Gastroesophageal sphincter (tissue), 4 donors: ENCODE results near the gene PLPP2. TPM values are rescaled to one million over a fixed set of nuclear protein-coding genes. Genes with fewer than 3 reads are reported as not detected.

Experiments
- ATAC-seq: fragments of 150-250 bp; one replicate; pipeline ENCODE4 v1.9.1; 2016; ENCODE audit warnings: mild to moderate bottlenecking, moderate library complexity
- H3K27ac ChIP-seq, 4 donors: fragments of 200-600 bp; sonication (generic) in 3 of 4; 1 replicate in 3 of 4; 2 replicates in 1 of 4; pipeline ENCODE4 v1.5.1; 2016 to 2019
- H3K27me3 ChIP-seq: fragments of 200-600 bp; sonication (generic); one replicate; pipeline ENCODE4 v1.5.1; 2019
- H3K36me3 ChIP-seq, 2 donors: fragments of 200-600 bp; sonication (generic); one replicate each; pipeline ENCODE4 v1.5.1; 2019; ENCODE audit warnings: control low read depth in 1 of 2
- H3K4me1 ChIP-seq, 3 donors: fragments of 200-600 bp; sonication (generic); 1 replicate in 2 of 3; 2 replicates in 1 of 3; pipeline ENCODE4 v1.5.1; 2016 to 2019; ENCODE audit warnings: control low read depth in 2 of 3
- H3K4me3 ChIP-seq, 2 donors: fragments of 200-600 bp; sonication (generic); one replicate each; pipeline ENCODE4 v1.5.1; 2019; ENCODE audit warnings: mild to moderate bottlenecking in 1 of 2, moderate library complexity in 1 of 2
- H3K9me3 ChIP-seq, 3 donors: fragments of 200-600 bp; sonication (generic); one replicate each; pipeline ENCODE4 v1.5.1; 2017 to 2019; ENCODE audit warnings: control low read depth in 2 of 3
- CTCF ChIP-seq, 4 experiments: fragments of 200-600 bp in 2 of 4; fragments of 450-650 bp in 2 of 4; sonication (generic) in 1 of 4; IDR thresholded peaks; one replicate each; pipeline ENCODE4 v1.5.1; 2017 to 2019; ENCODE audit warnings: antibody characterized with exemption in 4 of 4, mild to moderate bottlenecking in 2 of 4, moderate library complexity in 2 of 4
- EP300 ChIP-seq: sonication (generic); formaldehyde crosslinking; IDR thresholded peaks from one replicate; pipeline ENCODE4 v1.6.1; 2017; ENCODE audit warnings: antibody characterized with exemption, mild to moderate bottlenecking
- POLR2A ChIP-seq, 2 donors: fragments of 450-650 bp; IDR thresholded peaks; one replicate each; pipeline ENCODE4 v1.6.1; 2017; ENCODE audit warnings: antibody characterized with exemption in 2 of 2, mild to moderate bottlenecking in 2 of 2, moderate library complexity in 1 of 2
- POLR2AphosphoS5 ChIP-seq: sonication (generic); formaldehyde crosslinking; IDR thresholded peaks from one replicate; pipeline ENCODE4 v1.6.1; 2017; ENCODE audit warnings: antibody characterized with exemption
- WGBS, 2 donors: methylation state at CpG; one replicate each; pipeline ENCODE4 v1.1.5; 2018; ENCODE audit warnings: low coverage in 1 of 2; 5-methylcytosine and 5-hydroxymethylcytosine counted together
- total RNA-seq, 4 donors: library from RNA; depleted of rRNA; stranded (reverse); fragments of >200 nt; gene quantifications; one replicate each; pipeline ENCODE4 v1.1.0, GENCODE V29; 2016

Gene PLPP2
- total RNA-seq, 4 donors from 2014 or later: 2.3 to 26.4 (median 3.7) TPM

- Histone ChIP-seq H3K4me3 (no peak overlapping the region), H3K4me1 (no peaks in the 10 kb centered on the region), H3K27ac (no peak overlapping the region), H3K9me3 (no peaks in the 10 kb centered on the region), H3K36me3 (peaks cover 0 to 10% of the 10 kb centered on the region in 2 donors), H3K27me3 (peaks cover 55% of the 10 kb centered on the region)
- WGBS, 2 donors: no CpG with 5 or more reads among the region's 12 CpGs
- no peak for ATAC-seq
- TF ChIP-seq POLR2A (IDR thresholded peaks at IDR 0.05): no peak
- no peak for TF ChIP-seq CTCF (IDR thresholded peaks at IDR 0.05)
- TF ChIP-seq EP300: no peak
- TF ChIP-seq POLR2AphosphoS5: no peak
These were observed 10.6 kb downstream of the PLPP2 start for GRCh38 chr19:280541-281009.

DNA sequence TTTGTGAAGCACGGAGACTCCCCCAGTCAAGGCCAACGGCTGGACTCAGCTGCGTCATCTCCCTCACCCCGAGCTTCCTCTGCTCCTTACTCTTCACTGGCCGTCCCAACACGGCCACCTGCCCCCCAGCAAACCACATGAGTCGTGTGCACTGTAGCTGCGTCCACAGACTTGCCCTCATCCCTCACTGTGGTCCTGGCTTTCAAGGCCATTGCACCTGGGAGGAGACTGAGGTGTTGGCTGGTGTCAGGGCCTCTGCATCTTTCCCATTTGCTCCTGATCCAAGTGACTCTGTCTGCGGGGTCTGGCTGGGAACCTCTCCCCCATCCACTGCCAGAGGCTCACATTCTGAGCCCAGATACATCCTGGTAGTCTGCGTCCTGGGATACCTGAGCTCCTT lies 11.5 kb downstream of the PLPP2 start:
- Histone ChIP-seq H3K36me3 (peaks cover 0 to 10% of the 10 kb centered on the region in 2 donors), H3K27me3 (peaks cover 63% of the 10 kb centered on the region), H3K4me3 (no peak overlapping the region), H3K4me1 (no peaks in the 10 kb centered on the region), H3K9me3 (no peaks in the 10 kb centered on the region), H3K27ac (no peak overlapping the region)
- no peak for TF ChIP-seq POLR2A (IDR thresholded peaks at IDR 0.05)
- no peak for TF ChIP-seq CTCF (IDR thresholded peaks at IDR 0.05)
- TF ChIP-seq POLR2AphosphoS5: no peak
- no peak for TF ChIP-seq EP300
- 20 to 65% methylated on average over 1 to 6 of the region's 10 CpGs for WGBS, 2 donors
- no peak for ATAC-seq

DNA sequence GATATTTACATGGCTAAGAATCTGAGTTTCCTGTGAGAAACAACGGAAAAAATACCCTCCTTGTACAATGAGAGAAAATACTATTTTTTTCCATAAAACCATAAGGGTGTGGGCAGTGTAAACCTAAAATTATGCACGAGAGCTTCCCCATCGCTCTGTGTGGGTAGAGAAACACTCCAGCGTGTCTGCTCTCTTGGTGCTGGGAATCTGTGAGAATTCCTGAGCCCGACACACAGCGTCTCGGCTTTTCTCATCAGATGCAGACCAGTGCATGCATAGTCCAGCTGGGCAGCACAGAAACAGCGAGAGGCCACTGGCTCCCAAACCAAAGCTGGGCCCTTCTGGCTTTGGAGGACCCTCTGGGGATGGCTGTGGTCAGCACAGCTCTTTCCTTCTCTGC lies 12.0 kb downstream of the PLPP2 start:
- Histone ChIP-seq H3K27ac (no peak overlapping the region), H3K9me3 (no peaks in the 10 kb centered on the region), H3K36me3 (peaks cover 0 to 10% of the 10 kb centered on the region in 2 donors), H3K4me3 (no peak overlapping the region), H3K27me3 (peaks cover 63% of the 10 kb centered on the region), H3K4me1 (no peaks in the 10 kb centered on the region)
- 74 to 89% methylated on average over 3 to 8 of the region's 8 CpGs for WGBS, 2 donors
- no peak for ATAC-seq
- TF ChIP-seq CTCF (IDR thresholded peaks at IDR 0.05): no peak
- TF ChIP-seq POLR2A (IDR thresholded peaks at IDR 0.05): no peak
- TF ChIP-seq EP300: no peak
- no peak for TF ChIP-seq POLR2AphosphoS5

GRCh38 chr19:277581-278165 lies 13.5 kb downstream of the PLPP2 start:
- Histone ChIP-seq H3K4me1 (no peaks in the 10 kb centered on the region), H3K27me3 (peaks cover 63% of the 10 kb centered on the region), H3K9me3 (no peaks in the 10 kb centered on the region), H3K27ac (no peak overlapping the region), H3K4me3 (no peak overlapping the region), H3K36me3 (peaks cover 0 to 10% of the 10 kb centered on the region in 2 donors)
- TF ChIP-seq POLR2A (IDR thresholded peaks at IDR 0.05) (no peak), POLR2AphosphoS5 (no peak), CTCF (IDR thresholded peaks at IDR 0.05) (no peak), EP300 (no peak)
- no peak for ATAC-seq
- 23 to 26% methylated on average over 9 to 12 of the region's 21 CpGs for WGBS, 2 donors

DNA sequence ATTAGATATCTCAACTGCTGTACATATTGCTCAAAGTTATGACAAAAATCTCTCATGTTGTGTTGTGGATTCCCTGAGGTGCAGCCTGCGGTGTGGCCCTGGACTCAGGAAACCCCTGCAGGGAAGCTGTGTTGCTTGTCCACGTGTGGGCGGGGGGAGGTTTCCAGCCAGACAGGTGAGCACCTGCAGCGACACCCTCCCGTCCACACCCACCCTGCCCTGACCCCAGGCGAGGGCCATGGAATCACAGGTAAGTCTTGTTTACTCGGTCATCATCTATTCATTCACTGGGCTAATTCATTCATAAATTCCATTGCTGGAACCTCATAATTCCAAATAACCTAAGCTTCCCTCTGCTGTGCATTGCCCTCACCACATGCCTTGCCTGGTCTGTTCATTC lies 14.1 kb downstream of the PLPP2 start:
- TF ChIP-seq EP300 (no peak), CTCF (IDR thresholded peaks at IDR 0.05) (no peak), POLR2A (IDR thresholded peaks at IDR 0.05) (no peak)
- 74 to 79% methylated on average over 3 to 7 of the region's 7 CpGs for WGBS, 2 donors
- no peak for ATAC-seq
- H3K4me1 ChIP-seq: no peaks in the 10 kb centered on the region
- peaks cover 0 to 10% of the 10 kb centered on the region in 2 donors for H3K36me3 ChIP-seq
- H3K27me3 ChIP-seq: peaks cover 61% of the 10 kb centered on the region
- H3K4me3 ChIP-seq: no peak overlapping the region
- no peak overlapping the region for H3K27ac ChIP-seq
- no peaks in the 10 kb centered on the region for H3K9me3 ChIP-seq
